KBM-7 (cell line): ENCODE data around the gene ZNF664.

ENCODE experiments used
- DNase-seq: peaks from one replicate; pipeline ENCODE4 v3.0.0-alpha.2; 2015
- in situ Hi-C: fragments of 300-500 bp; cut with MboI; formaldehyde crosslinking; loops from 2 replicates; pipeline ENCODE4 v1.14.3; 2020; ENCODE audit warnings: low sequenced_read_pairs, low pct_unique_long_range_greater_than_20kb, mixed read lengths

The ZNF664 gene

GRCh38 chr12:124002021-124002644 is 29.1 kb downstream of the ZNF664 start:
- no peak for DNase-seq
- in situ Hi-C loops, result no loop called here

GRCh38 chr12:124002654-124003053 is 29.6 kb downstream of the ZNF664 start:
- DNase-seq, result no peak
- in situ Hi-C loops, result no loop called here

GRCh38 chr12:124004233-124004875 is 31.3 kb downstream of the ZNF664 start:
- no peak for DNase-seq
- in situ Hi-C loops, result no loop called here

- DNase-seq, result peak; percentile 44
Observed at GRCh38 chr12:124006085-124006845, 33.2 kb downstream of the ZNF664 start.

GRCh38 chr12:124006846-124007713 is 34.1 kb downstream of the ZNF664 start:
- no peak for DNase-seq
- in situ Hi-C loops, result no loop called here

More at GRCh38 chr12:124006085-124006845, 33.2 kb downstream of the ZNF664 start:
- in situ Hi-C loops, result no loop called here

- DNase-seq, result peak; percentile 39
- in situ Hi-C loops, result no loop called here
Observed at GRCh38 chr12:124007826-124008570, 35.0 kb downstream of the ZNF664 start.

GRCh38 chr12:124008595-124008994 is 35.6 kb downstream of the ZNF664 start:
- no peak for DNase-seq
- in situ Hi-C loops, result no loop called here

GRCh38 chr12:124009781-124010180 is 36.8 kb downstream of the ZNF664 start:
- DNase-seq, result no peak
- in situ Hi-C loops, result loop anchor here (5.0 kb wide), 1 partner anchor 37 kb away; the partner anchor contains the start of genes CCDC92 and ZNF664

GRCh38 chr12:124010687-124011086 is 37.7 kb downstream of the ZNF664 start:
- in situ Hi-C loops, result loop anchor here (5.0 kb wide), 1 partner anchor 38 kb away; the partner anchor contains the start of genes CCDC92 and ZNF664
- no peak for DNase-seq

- in situ Hi-C loops, result loop anchor here (5.0 kb wide), 1 partner anchor 39 kb away; the partner anchor contains the start of genes CCDC92 and ZNF664
- no peak for DNase-seq
Observed at GRCh38 chr12:124011435-124012115, 38.6 kb downstream of the ZNF664 start.

GRCh38 chr12:124013073-124013472 is 40.1 kb downstream of the ZNF664 start:
- DNase-seq, result peak; percentile 50
- in situ Hi-C loops, result loop anchor here (5.0 kb wide), 1 partner anchor 41 kb away; the partner anchor contains the start of genes CCDC92 and ZNF664

- no peak for DNase-seq
Observed at GRCh38 chr12:124015494-124016461, 42.8 kb downstream of the ZNF664 start.

GRCh38 chr12:124017064-124017463 is 44.0 kb downstream of the ZNF664 start:
- DNase-seq, result no peak
- in situ Hi-C loops, result no loop called here

More at GRCh38 chr12:124015494-124016461, 42.8 kb downstream of the ZNF664 start:
- in situ Hi-C loops, result no loop called here

- in situ Hi-C loops, result no loop called here
- no peak for DNase-seq
Observed at GRCh38 chr12:124018539-124018938, 45.5 kb downstream of the ZNF664 start.

- DNase-seq, result no peak
- in situ Hi-C loops, result no loop called here
Observed at GRCh38 chr12:124019115-124019514, 46.1 kb downstream of the ZNF664 start.

- no peak for DNase-seq
- in situ Hi-C loops, result loop anchor here (10.0 kb wide), 1 partner anchor 744 kb away; no protein-coding TSS in a partner anchor
Observed at GRCh38 chr12:124020514-124020949, 47.5 kb downstream of the ZNF664 start.
